Measurements from ENCODE around the gene BMP7.

BMP7 gene

GRCh38 chr20:57176842-57177241 lies 89.6 kb downstream of the BMP7 start:
- Mint-ChIP-seq H3K4me3 (no peak overlapping the region), H3K27ac (no peak overlapping the region), H3K4me1 (peaks cover 5% of the 10 kb centered on the region), H3K9me3 (no peaks in the 10 kb centered on the region), H3K36me3 (ENCODE audit: low read depth) (peaks cover 37% of the 10 kb centered on the region), H3K27me3 (ENCODE audit: low read depth) (peaks cover 24% of the 10 kb centered on the region)
- TF ChIP-seq CTCF (IDR thresholded peaks at IDR 0.05; ENCODE audit: unreplicated experiment in 3 of 3) = no peak

GRCh38 chr20:57175397-57176010 lies 90.9 kb downstream of the BMP7 start:
- Mint-ChIP-seq H3K9me3 (no peaks in the 10 kb centered on the region), H3K27me3 (ENCODE audit: low read depth) (peaks cover 21% of the 10 kb centered on the region), H3K36me3 (ENCODE audit: low read depth) (peaks cover 50% of the 10 kb centered on the region), H3K27ac (no peak overlapping the region), H3K4me3 (no peak overlapping the region), H3K4me1 (peaks cover 5% of the 10 kb centered on the region)
- TF ChIP-seq CTCF (IDR thresholded peaks at IDR 0.05; ENCODE audit: unreplicated experiment in 3 of 3) = no peak

- H3K4me1 Mint-ChIP-seq = peaks cover 9% of the 10 kb centered on the region
- no peak overlapping the region for H3K4me3 Mint-ChIP-seq
- no peak for TF ChIP-seq CTCF (IDR thresholded peaks at IDR 0.05; ENCODE audit: unreplicated experiment in 3 of 3)
- H3K27me3 Mint-ChIP-seq (ENCODE audit: low read depth) = peaks cover 21% of the 10 kb centered on the region
- peaks cover 3% of the 10 kb centered on the region for H3K9me3 Mint-ChIP-seq
- H3K27ac Mint-ChIP-seq = no peak overlapping the region
- peaks cover 57% of the 10 kb centered on the region for H3K36me3 Mint-ChIP-seq (ENCODE audit: low read depth)
Measured at GRCh38 chr20:57174737-57175136, 91.7 kb downstream of the BMP7 start.

GRCh38 chr20:57173986-57174385 lies 92.5 kb downstream of the BMP7 start:
- Mint-ChIP-seq H3K27ac (no peak overlapping the region), H3K9me3 (peaks cover 3% of the 10 kb centered on the region), H3K36me3 (ENCODE audit: low read depth) (peaks cover 61% of the 10 kb centered on the region), H3K27me3 (ENCODE audit: low read depth) (peaks cover 21% of the 10 kb centered on the region), H3K4me1 (peaks cover 12% of the 10 kb centered on the region), H3K4me3 (no peak overlapping the region)
- no peak for TF ChIP-seq CTCF (IDR thresholded peaks at IDR 0.05; ENCODE audit: unreplicated experiment in 3 of 3)

GRCh38 chr20:57173041-57173440 lies 93.4 kb downstream of the BMP7 start:
- H3K27me3 Mint-ChIP-seq (ENCODE audit: low read depth) = peaks cover 21% of the 10 kb centered on the region

More at GRCh38 chr20:57173041-57173440, 93.4 kb downstream of the BMP7 start:
- H3K4me3 Mint-ChIP-seq = no peak overlapping the region
- H3K27ac Mint-ChIP-seq = no peak overlapping the region
- H3K9me3 Mint-ChIP-seq = peaks cover 3% of the 10 kb centered on the region
- peaks cover 21% of the 10 kb centered on the region for H3K4me1 Mint-ChIP-seq
- no peak for TF ChIP-seq CTCF (IDR thresholded peaks at IDR 0.05; ENCODE audit: unreplicated experiment in 3 of 3)
- H3K36me3 Mint-ChIP-seq (ENCODE audit: low read depth) = peaks cover 69% of the 10 kb centered on the region
